GM19238 (cell line): ENCODE results near the gene ANKDD1B.
"Not testable (repeated sequence)": the region's sequence is repeated elsewhere in the genome, so short reads cannot be mapped to it uniquely, and the experiment has no call there.

Source experiments
- DNase-seq: peaks from one replicate; pipeline ENCODE4 v3.0.0; 2011; ENCODE audit warnings: low spot score; ENCODE audit not compliant: insufficient read length

Gene ANKDD1B

DNA sequence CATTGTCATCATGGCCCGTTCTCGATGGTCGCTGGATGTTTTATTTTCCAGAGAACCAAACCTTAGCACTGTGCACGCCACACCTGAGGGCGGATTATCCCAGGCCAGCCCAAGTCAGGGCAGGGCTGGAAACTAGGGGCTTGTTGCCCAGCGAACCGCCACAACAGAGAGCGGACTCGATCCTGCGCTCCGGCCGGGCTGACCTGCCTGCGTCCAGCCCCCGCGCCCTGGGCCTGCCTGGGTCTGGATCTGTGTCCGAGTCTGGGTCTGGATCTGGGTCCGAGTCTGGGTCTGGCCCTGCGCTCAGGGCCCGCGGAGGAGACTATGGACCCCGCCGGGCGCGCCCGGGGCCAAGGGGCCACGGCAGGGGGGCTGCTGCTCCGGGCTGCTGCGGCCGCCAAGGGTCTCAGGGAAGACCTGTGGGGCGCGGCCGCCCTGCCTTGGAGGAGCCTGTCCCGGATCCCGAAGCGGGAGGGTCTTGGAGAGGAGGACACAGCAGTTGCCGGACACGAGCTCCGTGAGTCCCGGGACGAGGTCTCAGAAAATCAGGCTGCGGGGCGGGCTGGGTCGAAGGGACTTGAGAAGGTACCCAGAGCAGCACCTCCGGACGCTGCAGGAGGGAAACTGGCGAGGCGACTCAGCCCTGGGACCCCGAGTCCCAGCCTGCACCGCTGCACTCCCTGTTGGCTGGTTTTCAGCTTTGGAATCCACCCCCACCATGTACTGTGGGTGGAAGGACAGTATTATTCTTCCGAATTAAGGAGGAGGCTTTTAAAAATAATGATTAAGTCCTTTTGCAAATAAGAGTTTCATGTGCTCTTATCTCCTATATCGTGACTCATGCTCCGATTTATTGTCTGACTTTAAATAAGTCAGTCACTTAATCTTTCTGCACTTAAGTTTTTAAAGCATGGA, at the start of gene ANKDD1B:
Gene ANKDD1B (plus strand): TSS at position 143 of the 915 bp plus-strand sequence. CDS start 182 bp downstream, at position 325.
- peak; percentile 10 for DNase-seq

DNA sequence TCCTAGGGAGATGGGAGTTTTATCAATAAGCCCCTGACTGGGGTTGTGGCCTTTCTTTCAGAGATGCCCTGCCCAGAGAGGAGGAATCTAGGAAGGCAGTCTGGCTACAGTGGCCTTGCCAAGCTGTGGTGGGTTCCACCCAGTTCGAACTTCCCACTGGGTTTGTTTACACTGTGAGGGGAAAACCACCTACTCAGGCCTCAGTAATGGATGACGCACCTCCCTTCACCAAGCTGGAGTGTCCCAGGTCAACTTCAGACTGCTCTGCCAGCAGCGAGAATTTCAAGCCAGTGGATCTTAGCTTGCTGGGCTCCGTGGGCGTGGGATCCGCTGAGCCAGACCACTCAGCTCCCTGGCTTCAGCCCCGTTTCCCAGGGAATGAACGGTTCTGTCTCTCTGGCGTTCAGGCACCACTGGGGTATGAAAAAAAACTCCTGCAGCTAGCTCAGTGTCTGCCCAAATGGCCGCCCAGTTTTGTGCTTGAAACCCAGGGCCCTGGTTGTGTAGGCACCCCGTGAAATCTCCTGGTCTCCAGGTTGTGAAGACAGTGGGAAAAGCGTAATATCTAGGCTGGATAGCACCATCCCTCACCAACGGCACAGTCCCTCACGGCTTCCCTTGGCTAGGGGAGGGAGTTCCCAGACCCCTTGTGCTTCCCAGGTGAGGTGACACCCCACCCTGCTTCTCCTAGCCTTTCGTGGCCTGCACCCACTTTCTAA, 45.1 kb upstream of the ANKDD1B start:
- DNase-seq = not testable (repeated sequence)

DNA sequence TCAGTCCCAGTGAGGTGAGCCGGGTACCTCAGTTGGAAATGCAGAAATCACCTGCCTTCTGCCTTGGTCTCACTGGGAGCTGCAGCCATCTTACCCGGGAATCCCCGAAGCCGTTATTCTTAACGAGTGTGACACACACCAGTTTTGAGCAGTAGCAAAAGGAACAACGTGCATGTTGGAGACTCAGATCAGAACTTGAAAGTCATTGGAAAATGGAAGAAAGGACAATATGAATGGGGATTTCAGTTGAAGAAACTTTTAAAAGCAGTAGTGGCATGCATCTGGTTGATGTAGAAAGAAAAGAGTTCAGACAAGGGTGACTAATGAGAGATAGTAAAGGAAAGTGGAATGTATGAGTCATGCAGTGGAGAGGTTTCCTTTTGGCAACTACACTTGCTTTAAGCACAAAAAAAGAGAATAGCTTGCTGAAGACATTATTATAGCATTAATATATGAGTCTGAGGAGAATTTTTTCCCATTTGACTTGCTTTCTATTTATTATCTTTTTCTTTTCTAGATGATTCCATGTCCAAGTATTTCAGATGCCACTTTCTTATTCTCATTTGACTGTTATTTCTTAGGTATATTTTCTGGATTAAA, 44.4 kb upstream of the ANKDD1B start:
- DNase-seq = no peak

GRCh38 chr5:75567710-75568109, 43.5 kb upstream of the ANKDD1B start:
- no peak for DNase-seq

DNA sequence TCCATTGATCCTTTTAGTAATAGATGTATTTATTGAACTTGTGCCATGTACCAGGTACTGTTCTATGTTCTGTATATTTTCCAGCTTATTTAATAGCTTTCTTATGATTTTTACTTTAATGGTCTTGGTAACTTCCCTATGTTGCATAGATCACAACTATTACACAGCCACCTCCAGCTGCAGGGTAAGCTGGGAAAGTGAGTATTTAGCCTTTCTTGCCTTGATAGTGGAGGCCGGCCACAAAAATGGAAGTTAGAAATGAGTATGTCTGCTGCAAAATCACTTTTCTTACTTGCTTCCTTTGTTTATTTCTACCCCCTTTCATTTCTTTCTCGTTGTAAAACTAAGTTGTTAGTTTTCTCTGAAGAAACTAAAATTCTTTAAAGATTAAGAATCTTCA, 43.1 kb upstream of the ANKDD1B start:
- DNase-seq = no peak

DNA sequence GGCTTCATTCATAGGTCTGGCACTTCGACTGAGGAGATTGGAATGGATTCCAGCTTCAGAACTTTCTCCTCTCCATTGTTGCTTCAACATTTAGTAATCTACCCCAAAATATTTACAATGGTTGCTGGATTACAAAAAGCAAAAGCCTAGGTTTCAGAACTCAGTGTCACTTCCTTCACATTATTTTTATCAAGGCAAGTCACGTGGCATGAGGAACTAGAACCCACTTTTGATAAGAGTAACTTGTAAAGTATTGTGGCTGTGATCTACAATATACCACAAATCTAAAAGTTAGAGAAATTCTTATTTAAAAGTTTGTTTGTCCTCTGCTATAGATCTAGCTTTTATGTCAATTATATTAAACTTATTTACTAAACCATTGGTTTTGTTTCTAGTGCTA, 39.7 kb upstream of the ANKDD1B start:
- no peak for DNase-seq

DNA sequence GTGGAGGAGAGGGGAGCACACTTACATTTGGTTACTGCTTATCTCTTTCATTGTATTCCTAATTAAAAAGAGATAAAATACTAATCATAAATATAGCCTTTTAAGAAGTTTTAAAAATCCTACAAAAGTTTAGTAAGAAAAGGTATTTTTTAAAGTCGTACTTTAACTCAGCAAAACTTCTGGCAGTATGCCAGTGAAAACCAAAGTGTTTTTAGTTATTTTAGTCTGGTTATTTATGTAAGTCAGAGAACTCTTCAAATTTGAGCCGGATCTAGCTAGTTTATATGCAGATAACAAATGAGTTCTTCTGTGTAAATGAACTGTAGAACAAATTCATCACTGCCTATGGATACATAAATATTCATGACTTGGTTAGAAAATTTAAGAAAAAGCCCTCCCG, 36.5 kb upstream of the ANKDD1B start:
- DNase-seq = no peak

DNA sequence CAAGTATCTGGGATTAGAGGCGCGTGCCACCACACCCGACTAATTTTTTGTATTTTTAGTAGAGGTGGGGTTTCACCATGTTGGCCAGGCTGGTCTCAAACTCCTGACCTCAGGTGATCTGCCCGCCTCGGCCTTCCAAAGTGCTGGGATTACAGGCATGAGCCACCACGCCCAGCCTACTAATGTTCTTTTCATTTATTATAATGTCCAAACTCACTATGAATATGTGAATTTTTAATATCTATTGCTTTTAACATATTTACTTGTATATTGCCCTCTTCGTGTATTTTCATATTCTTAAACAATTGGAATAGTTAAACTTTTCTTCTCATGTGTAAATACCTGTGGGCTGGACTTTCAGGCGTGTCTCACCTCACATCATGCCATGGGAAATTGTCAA, 33.0 kb upstream of the ANKDD1B start:
- DNase-seq = not testable (repeated sequence)

- no peak for DNase-seq
Measured at GRCh38 chr5:75584641-75585040, 26.6 kb upstream of the ANKDD1B start.

GRCh38 chr5:75588666-75589065, 22.6 kb upstream of the ANKDD1B start:
- no peak for DNase-seq

DNA sequence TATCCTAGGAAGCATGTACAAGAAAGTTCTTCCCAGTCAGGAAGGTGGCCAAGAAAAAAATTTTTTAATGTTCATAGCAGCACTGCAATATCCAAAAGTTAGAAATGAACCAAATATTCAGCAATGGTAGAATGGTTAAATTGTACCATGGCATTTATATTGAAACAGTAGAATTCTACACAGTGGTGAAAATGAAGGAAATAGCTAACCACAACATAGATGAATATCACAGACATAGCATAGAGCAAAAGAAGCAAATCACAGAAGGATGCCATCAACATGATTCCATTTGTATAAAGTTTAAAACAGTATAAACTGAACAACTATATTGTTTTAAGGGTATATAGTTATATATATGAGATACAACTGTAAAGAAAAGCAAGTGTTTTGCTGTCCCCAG, 10.7 kb upstream of the ANKDD1B start:
- no peak for DNase-seq

DNA sequence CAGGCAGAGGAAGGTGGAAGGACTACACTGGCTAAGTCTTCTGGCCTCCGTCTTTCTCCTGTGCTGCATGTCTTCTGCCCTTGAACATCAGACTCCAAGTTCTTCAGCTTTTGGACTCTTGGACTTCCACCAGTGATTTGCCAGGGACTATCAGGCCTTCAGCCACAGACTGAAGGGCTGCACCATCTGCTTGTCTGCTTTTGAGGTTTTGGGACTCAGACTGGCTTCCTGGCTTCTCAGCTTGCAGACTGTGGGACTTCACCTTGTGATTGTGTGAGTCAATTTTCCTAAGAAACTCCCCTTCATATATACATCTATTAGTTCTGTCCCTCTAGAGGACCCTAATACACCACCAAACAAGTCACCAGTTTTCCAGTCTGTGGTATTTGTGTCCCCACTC, 9.7 kb upstream of the ANKDD1B start:
- no peak for DNase-seq

DNA sequence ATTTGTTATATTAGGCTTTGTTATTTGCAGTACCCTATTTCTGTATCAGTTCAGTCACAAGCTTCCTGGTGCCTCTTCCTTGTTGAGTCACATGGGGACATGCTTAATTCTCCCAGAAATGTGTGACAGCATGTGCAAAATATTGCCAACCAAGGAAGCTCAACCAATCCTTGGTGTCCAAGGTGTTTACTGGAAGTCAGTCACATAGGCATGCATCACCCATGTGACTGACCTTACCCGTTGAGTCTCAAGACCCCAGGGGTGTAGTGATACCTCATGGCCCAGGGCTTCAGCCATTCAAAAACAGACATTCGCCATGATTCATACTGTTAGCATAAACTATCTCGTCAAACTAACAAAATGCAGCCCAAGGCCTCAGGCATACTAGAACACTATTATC, 9.3 kb upstream of the ANKDD1B start:
- DNase-seq = no peak

DNA sequence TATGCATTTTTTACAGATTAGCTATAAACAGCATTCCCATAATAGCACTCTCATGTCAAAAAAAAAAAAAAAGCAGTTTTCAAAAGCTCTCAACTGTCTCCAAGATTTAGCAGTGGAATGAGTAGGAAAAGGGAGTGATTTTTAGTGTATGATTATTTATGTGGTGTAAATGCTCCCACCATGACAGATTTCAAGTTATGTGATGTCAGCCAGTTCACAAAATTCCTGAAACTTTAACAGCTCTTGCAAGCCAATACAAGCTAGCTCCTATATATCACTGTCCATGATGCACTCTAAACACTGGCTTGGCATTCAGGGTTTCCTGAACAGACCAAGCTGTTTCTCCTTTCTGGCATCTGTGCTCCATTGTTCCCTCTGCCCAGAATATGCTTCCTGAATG, 7.9 kb upstream of the ANKDD1B start:
- DNase-seq = no peak

DNA sequence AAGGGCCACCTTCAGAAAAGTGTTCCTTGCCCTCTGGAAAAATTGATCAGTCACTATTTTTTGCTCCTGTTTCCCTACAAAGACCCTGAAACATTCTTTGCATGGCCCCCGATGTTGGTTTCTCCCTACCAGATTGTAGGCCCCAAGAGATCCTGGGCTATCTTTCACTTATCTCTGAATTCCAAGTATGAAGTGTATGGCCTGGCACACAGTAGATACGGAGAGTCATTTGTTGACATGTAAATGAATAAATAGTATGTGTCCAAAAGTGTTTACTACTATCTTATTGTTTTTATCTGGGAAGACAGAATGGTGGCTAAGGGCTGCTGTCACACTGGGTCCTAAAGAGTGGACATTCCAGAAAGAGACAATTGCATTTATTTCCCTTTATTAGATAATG, 7.4 kb upstream of the ANKDD1B start:
- DNase-seq = no peak

DNA sequence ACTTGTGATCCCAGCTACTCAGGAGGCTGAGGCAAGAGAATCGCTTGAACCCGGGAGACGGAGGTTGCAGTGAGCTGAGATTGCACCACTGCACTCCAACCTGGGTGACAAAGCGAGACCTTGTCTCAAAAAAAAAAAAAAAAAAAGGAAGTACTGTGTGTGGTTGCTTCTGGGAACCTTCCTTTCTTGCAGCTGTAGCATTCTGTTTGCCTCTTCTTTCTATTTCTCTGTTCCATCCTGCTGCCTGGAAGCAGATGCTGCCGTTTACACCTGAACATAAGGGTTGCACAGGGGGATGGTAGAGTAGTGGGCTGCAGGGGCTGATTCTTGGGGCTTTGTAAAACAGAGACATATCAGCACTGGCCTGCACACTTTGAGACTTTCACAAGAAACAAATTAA, 3.9 kb upstream of the ANKDD1B start:
- not testable (repeated sequence) for DNase-seq

GRCh38 chr5:75608870-75609269, 2.4 kb upstream of the ANKDD1B start:
- DNase-seq = no peak

DNA sequence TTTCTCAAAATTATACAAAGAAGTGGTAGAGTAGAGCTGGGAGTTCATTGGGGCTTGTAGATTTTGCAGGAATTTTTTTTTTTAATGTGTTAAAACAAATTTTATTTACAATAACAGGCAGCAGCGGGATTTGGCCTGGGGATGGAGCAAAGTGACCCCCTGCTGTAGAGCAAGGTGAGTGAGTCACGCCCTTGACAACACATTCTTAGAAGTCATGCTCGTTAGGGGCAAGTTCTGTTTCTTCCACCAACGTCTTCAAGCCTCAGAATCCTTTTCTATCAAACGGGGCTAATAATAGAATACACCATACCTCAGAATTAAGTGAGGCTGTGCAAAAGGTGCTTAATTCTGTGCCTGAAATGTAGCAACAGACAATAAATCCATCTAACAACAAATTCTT, 1.1 kb upstream of the ANKDD1B start:
- DNase-seq = no peak

- not testable (repeated sequence) for DNase-seq
Measured at GRCh38 chr5:75610859-75611310, 368 bp upstream of the ANKDD1B start.

- no peak for DNase-seq
Measured at GRCh38 chr5:75612226-75612569, 945 bp downstream of the ANKDD1B start.

GRCh38 chr5:75612901-75613300, 1.6 kb downstream of the ANKDD1B start:
- DNase-seq = no peak

- no peak for DNase-seq
Measured at GRCh38 chr5:75614176-75614575, 2.9 kb downstream of the ANKDD1B start.
